CD4-positive, alpha-beta T cell treated with Interleukin-6 for 4 hours (primary cell): Measurements from ENCODE around the gene DLGAP5.

Source experiments
- DNase-seq: peaks from one replicate; pipeline ENCODE4 v3.0.0-alpha.2; 2020; ENCODE audit warnings: mixed read lengths

The DLGAP5 gene

GRCh38 chr14:55128386-55129085 is 62.8 kb downstream of the DLGAP5 start:
- no peak for DNase-seq

GRCh38 chr14:55127460-55127951 is 63.9 kb downstream of the DLGAP5 start:
- no peak for DNase-seq

GRCh38 chr14:55126932-55127459 is 64.4 kb downstream of the DLGAP5 start:
- DNase-seq: no peak

- no peak for DNase-seq
Measured at GRCh38 chr14:55126034-55126433, 65.4 kb downstream of the DLGAP5 start.

GRCh38 chr14:55125403-55125802 is 66.0 kb downstream of the DLGAP5 start:
- DNase-seq: no peak

- no peak for DNase-seq
Measured at GRCh38 chr14:55124774-55125386, 66.5 kb downstream of the DLGAP5 start.

- no peak for DNase-seq
Measured at GRCh38 chr14:55123852-55124639, 67.3 kb downstream of the DLGAP5 start.

GRCh38 chr14:55123101-55123500 is 68.3 kb downstream of the DLGAP5 start:
- DNase-seq: no peak

GRCh38 chr14:55122440-55122986 is 68.9 kb downstream of the DLGAP5 start:
- no peak for DNase-seq

- DNase-seq: no peak
Measured at GRCh38 chr14:55121628-55122439, 69.6 kb downstream of the DLGAP5 start.

GRCh38 chr14:55120571-55121495 is 70.6 kb downstream of the DLGAP5 start:
- no peak for DNase-seq

- DNase-seq: no peak
Measured at GRCh38 chr14:55118761-55119160, 72.6 kb downstream of the DLGAP5 start.

GRCh38 chr14:55117803-55118441 is 73.5 kb downstream of the DLGAP5 start:
- no peak for DNase-seq

- no peak for DNase-seq
Measured at GRCh38 chr14:55116246-55117030, 74.9 kb downstream of the DLGAP5 start.

- no peak for DNase-seq
Measured at GRCh38 chr14:55115861-55116245, 75.5 kb downstream of the DLGAP5 start.

- DNase-seq: no peak
Measured at GRCh38 chr14:55115460-55115859, 75.9 kb downstream of the DLGAP5 start.

- DNase-seq: no peak
Measured at GRCh38 chr14:55114720-55115119, 76.7 kb downstream of the DLGAP5 start.

GRCh38 chr14:55111122-55111708 is 80.2 kb downstream of the DLGAP5 start:
- no peak for DNase-seq

- no peak for DNase-seq
Measured at GRCh38 chr14:55109836-55110235, 81.5 kb downstream of the DLGAP5 start.
